SU-DHL-6 (cell line): Measurements from ENCODE around the gene TFF1.

Experiments
- H2AFZ ChIP-seq: fragments of 200-600 bp; sonication (generic); 2 replicates; pipeline ENCODE4 v1.6.1; 2014; ENCODE audit warnings: low read depth, mild to moderate bottlenecking, moderate library complexity, mixed read lengths, antibody characterized with exemption, low read length; ENCODE audit not compliant: severe bottlenecking
- H3F3A ChIP-seq: fragments of 200-600 bp; shearing (Covaris generic); 2 replicates; pipeline ENCODE4 v1.6.0; 2016; ENCODE audit warnings: antibody characterized with exemption, mild to moderate bottlenecking; ENCODE audit not compliant: insufficient read depth
- H3K27ac ChIP-seq: fragments of 200-600 bp; sonication (generic); 2 replicates; pipeline ENCODE4 v1.5.1; 2016; ENCODE audit warnings: low read depth, mild to moderate bottlenecking, low read length, moderate library complexity, mixed read lengths
- H3K27me3 ChIP-seq: fragments of 200-600 bp; sonication (generic), shearing (Covaris generic); 2 replicates; pipeline ENCODE4 v1.6.0; 2014; ENCODE audit warnings: mild to moderate bottlenecking, low read length
- H3K36me3 ChIP-seq: fragments of 200-600 bp; sonication (generic); 2 replicates; pipeline ENCODE4 v1.6.1; 2014; ENCODE audit warnings: mild to moderate bottlenecking, low read length, mixed read lengths
- H3K4me2 ChIP-seq: fragments of 300-600, 200-600 bp; shearing (Covaris generic), sonication (generic); 2 replicates; pipeline ENCODE4 v1.6.0; 2014; ENCODE audit warnings: low read length, low read depth, mild to moderate bottlenecking; ENCODE audit not compliant: poor library complexity, severe bottlenecking
- H3K4me3 ChIP-seq: fragments of 200-600 bp; sonication (generic); 2 replicates; pipeline ENCODE4 v1.5.1; 2014; ENCODE audit warnings: antibody characterized with exemption, low read length, mild to moderate bottlenecking, mixed read lengths; ENCODE audit not compliant: insufficient read depth, poor library complexity, severe bottlenecking
- H3K79me2 ChIP-seq: fragments of 200-600 bp; sonication (generic); 2 replicates; pipeline ENCODE4 v1.6.1; 2014; ENCODE audit warnings: mild to moderate bottlenecking, low read length, moderate library complexity; ENCODE audit not compliant: insufficient read depth
- H3K9ac ChIP-seq: fragments of 200-600 bp; sonication (generic); 2 replicates; pipeline ENCODE4 v1.7.0; 2014; ENCODE audit warnings: mild to moderate bottlenecking, low read length
- H3K9me2 ChIP-seq: fragments of 200-600 bp; sonication (generic); replicated peaks from 2 replicates; pipeline ENCODE4 v1.6.1; 2014; ENCODE audit warnings: low read length; ENCODE audit not compliant: insufficient read depth
- H3K9me3 ChIP-seq: fragments of 200-600 bp; sonication (generic); 2 replicates; pipeline ENCODE4 v1.6.1; 2014; ENCODE audit warnings: low read length, mixed read lengths; ENCODE audit not compliant: insufficient read depth
- H4K20me1 ChIP-seq: fragments of 200-600 bp; sonication (generic); 2 replicates; pipeline ENCODE4 v1.6.1; 2014; ENCODE audit warnings: low read depth, mild to moderate bottlenecking, antibody characterized with exemption, low read length, moderate library complexity, mixed read lengths
- EZH2phosphoT487 ChIP-seq: fragments of 200-600 bp; sonication (generic), shearing (Covaris generic); conservative IDR thresholded peaks from 2 replicates; pipeline ENCODE4 v1.6.1; 2018; ENCODE audit warnings: mild to moderate bottlenecking, antibody characterized with exemption, low read length, moderate library complexity, mixed read lengths
- TF ChIP-seq, protein P1 (sequence below): fragments of 200-600 bp; sonication (generic); IDR thresholded peaks from one replicate; pipeline ENCODE4 v1.5.1; 2017; ENCODE audit warnings: antibody characterized with exemption, mild to moderate bottlenecking, low read length, moderate library complexity; ENCODE audit not compliant: insufficient read depth, poor library complexity, severe bottlenecking

The TFF1 gene

GRCh38 chr21:42387164-42387563, 20.8 kb upstream of the TFF1 start:
- H3K9me3 ChIP-seq, result no peaks in the 10 kb centered on the region
- no peak overlapping the region for H3K27ac ChIP-seq
- no peak overlapping the region for H3K4me3 ChIP-seq
- H4K20me1 ChIP-seq, result no peaks in the 10 kb centered on the region
- TF ChIP-seq EZH2phosphoT487, result no peak
- TF ChIP-seq, protein P1, sequence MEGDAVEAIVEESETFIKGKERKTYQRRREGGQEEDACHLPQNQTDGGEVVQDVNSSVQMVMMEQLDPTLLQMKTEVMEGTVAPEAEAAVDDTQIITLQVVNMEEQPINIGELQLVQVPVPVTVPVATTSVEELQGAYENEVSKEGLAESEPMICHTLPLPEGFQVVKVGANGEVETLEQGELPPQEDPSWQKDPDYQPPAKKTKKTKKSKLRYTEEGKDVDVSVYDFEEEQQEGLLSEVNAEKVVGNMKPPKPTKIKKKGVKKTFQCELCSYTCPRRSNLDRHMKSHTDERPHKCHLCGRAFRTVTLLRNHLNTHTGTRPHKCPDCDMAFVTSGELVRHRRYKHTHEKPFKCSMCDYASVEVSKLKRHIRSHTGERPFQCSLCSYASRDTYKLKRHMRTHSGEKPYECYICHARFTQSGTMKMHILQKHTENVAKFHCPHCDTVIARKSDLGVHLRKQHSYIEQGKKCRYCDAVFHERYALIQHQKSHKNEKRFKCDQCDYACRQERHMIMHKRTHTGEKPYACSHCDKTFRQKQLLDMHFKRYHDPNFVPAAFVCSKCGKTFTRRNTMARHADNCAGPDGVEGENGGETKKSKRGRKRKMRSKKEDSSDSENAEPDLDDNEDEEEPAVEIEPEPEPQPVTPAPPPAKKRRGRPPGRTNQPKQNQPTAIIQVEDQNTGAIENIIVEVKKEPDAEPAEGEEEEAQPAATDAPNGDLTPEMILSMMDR, result no peak
- H3K4me2 ChIP-seq, result no peak overlapping the region
- H3K36me3 ChIP-seq, result no peaks in the 10 kb centered on the region
- no peaks in the 10 kb centered on the region for H3F3A ChIP-seq
- no peaks in the 10 kb centered on the region for H3K79me2 ChIP-seq
- no peak overlapping the region for H3K9ac ChIP-seq
- no peaks in the 10 kb centered on the region for H3K9me2 ChIP-seq
- no peaks in the 10 kb centered on the region for H3K27me3 ChIP-seq
- no peak overlapping the region for H2AFZ ChIP-seq

GRCh38 chr21:42386034-42386591, 19.8 kb upstream of the TFF1 start:
- no peak overlapping the region for H3K4me3 ChIP-seq
- H4K20me1 ChIP-seq, result no peaks in the 10 kb centered on the region
- no peaks in the 10 kb centered on the region for H3K9me3 ChIP-seq
- no peaks in the 10 kb centered on the region for H3K27me3 ChIP-seq
- H3K36me3 ChIP-seq, result no peaks in the 10 kb centered on the region
- H3F3A ChIP-seq, result no peaks in the 10 kb centered on the region
- no peaks in the 10 kb centered on the region for H3K9me2 ChIP-seq
- TF ChIP-seq EZH2phosphoT487, result no peak
- TF ChIP-seq, protein P1, result no peak
- no peaks in the 10 kb centered on the region for H3K79me2 ChIP-seq
- H2AFZ ChIP-seq, result no peak overlapping the region
- no peak overlapping the region for H3K4me2 ChIP-seq
- H3K27ac ChIP-seq, result no peak overlapping the region
- no peak overlapping the region for H3K9ac ChIP-seq

- H3K36me3 ChIP-seq, result no peaks in the 10 kb centered on the region
- H3K9me2 ChIP-seq, result no peaks in the 10 kb centered on the region
- H3K4me3 ChIP-seq, result no peak overlapping the region
- no peak overlapping the region for H3K9ac ChIP-seq
- H3K4me2 ChIP-seq, result no peak overlapping the region
- H3K9me3 ChIP-seq, result no peaks in the 10 kb centered on the region
- H3K79me2 ChIP-seq, result no peaks in the 10 kb centered on the region
- no peak overlapping the region for H2AFZ ChIP-seq
- H3K27me3 ChIP-seq, result no peaks in the 10 kb centered on the region
- no peaks in the 10 kb centered on the region for H4K20me1 ChIP-seq
- no peak for TF ChIP-seq EZH2phosphoT487
- TF ChIP-seq, protein P1, result no peak
- H3F3A ChIP-seq, result no peaks in the 10 kb centered on the region
- H3K27ac ChIP-seq, result no peak overlapping the region
Observed at GRCh38 chr21:42385619-42386018, 19.3 kb upstream of the TFF1 start.
